ENCODE results near the gene TOB2.
"Not testable (repeated sequence)": the region's sequence is repeated elsewhere in the genome, so short reads cannot be mapped to it uniquely, and the experiment has no call there.

Gene TOB2

GRCh38 chr22:41469218-41469851, 22.7 kb upstream of the TOB2 start:
- DNase-seq, result peak; percentile 88

GRCh38 chr22:41468381-41469217, 22.0 kb upstream of the TOB2 start, which contains the start of the genes ACO2 and PHF5A:
TSS of gene ACO2 (plus strand) at chr22:41469117. CDS start at chr22:41469147, 30 bp downstream.
TSS of gene PHF5A (minus strand) at chr22:41468692. CDS start at chr22:41468653, 39 bp downstream.
- peak; percentile 100 for DNase-seq

- no peak for DNase-seq
Measured at GRCh38 chr22:41461901-41462300, 15.3 kb upstream of the TOB2 start.

GRCh38 chr22:41460071-41460470, 13.5 kb upstream of the TOB2 start:
- DNase-seq, result not testable (repeated sequence)

GRCh38 chr22:41459431-41459830, 12.8 kb upstream of the TOB2 start:
- no peak for DNase-seq

GRCh38 chr22:41458161-41458728, 11.6 kb upstream of the TOB2 start:
- no peak for DNase-seq

GRCh38 chr22:41448189-41448808, 1.7 kb upstream of the TOB2 start:
- peak; percentile 91 for DNase-seq

GRCh38 chr22:41447435-41448188, 1.0 kb upstream of the TOB2 start:
- DNase-seq, result peak; percentile 94

GRCh38 chr22:41446057-41446501, 522 bp downstream of the TOB2 start:
- no peak for DNase-seq

- DNase-seq, result no peak
Measured at GRCh38 chr22:41445129-41446056, 1.2 kb downstream of the TOB2 start.

GRCh38 chr22:41444360-41445128, 2.1 kb downstream of the TOB2 start:
- DNase-seq, result peak; percentile 79

- no peak for DNase-seq
Measured at GRCh38 chr22:41442240-41442792, 4.3 kb downstream of the TOB2 start.

- not testable (repeated sequence) for DNase-seq
Measured at GRCh38 chr22:41440511-41440910, 6.1 kb downstream of the TOB2 start.

- no peak for DNase-seq
Measured at GRCh38 chr22:41437198-41437597, 9.4 kb downstream of the TOB2 start.

GRCh38 chr22:41436322-41437113, 10.1 kb downstream of the TOB2 start:
- DNase-seq, result no peak

GRCh38 chr22:41435560-41435959, 11.0 kb downstream of the TOB2 start:
- DNase-seq, result no peak

GRCh38 chr22:41434361-41435003, 12.1 kb downstream of the TOB2 start:
- DNase-seq, result not testable (repeated sequence)

- DNase-seq, result not testable (repeated sequence)
Measured at GRCh38 chr22:41433480-41433879, 13.1 kb downstream of the TOB2 start.
